ENCODE data around the gene PDHX.

PDHX gene

GRCh38 chr11:35035894-35036408, 119.5 kb downstream of the PDHX start:
- no peaks in the 10 kb centered on the region for H3K9me3 ChIP-seq (ENCODE audit: control insufficient read depth, low read length)
- H3K4me3 ChIP-seq (ENCODE audit: extremely low read depth, insufficient read depth, low read length, poor library complexity, severe bottlenecking), result no peak overlapping the region
- 80% methylated on average over 2 of the region's 3 CpGs; no CpG with 5 or more reads in 1 of the 2 experiments for WGBS, 2 experiments (ENCODE audit: insufficient coverage in 2 of 2)
- peaks cover 64% of the 10 kb centered on the region for H3K4me1 ChIP-seq (ENCODE audit: control insufficient read depth, insufficient read depth, low read length, poor library complexity, severe bottlenecking)
- H3K27ac ChIP-seq (ENCODE audit: low read depth, low read length, severe bottlenecking), result peak overlapping the region; percentile 71
- no peaks in the 10 kb centered on the region for H3K36me3 ChIP-seq (ENCODE audit: control insufficient read depth, insufficient read depth, low read length)

GRCh38 chr11:35036639-35037038, 120.2 kb downstream of the PDHX start:
- H3K36me3 ChIP-seq (ENCODE audit: control insufficient read depth, insufficient read depth, low read length), result no peaks in the 10 kb centered on the region
- H3K4me1 ChIP-seq (ENCODE audit: control insufficient read depth, insufficient read depth, low read length, poor library complexity, severe bottlenecking), result peaks cover 61% of the 10 kb centered on the region
- H3K27ac ChIP-seq (ENCODE audit: low read depth, low read length, severe bottlenecking), result peak overlapping the region; percentile 71
- no peak overlapping the region for H3K4me3 ChIP-seq (ENCODE audit: extremely low read depth, insufficient read depth, low read length, poor library complexity, severe bottlenecking)
- H3K9me3 ChIP-seq (ENCODE audit: control insufficient read depth, low read length), result no peaks in the 10 kb centered on the region
- 79 to 91% methylated on average over 3 of the region's 3 CpGs for WGBS, 2 experiments (ENCODE audit: insufficient coverage in 2 of 2)

GRCh38 chr11:35038211-35038928, 122.0 kb downstream of the PDHX start:
- 91 to 100% methylated on average over 1 to 4 of the region's 5 CpGs for WGBS, 2 experiments (ENCODE audit: insufficient coverage in 2 of 2)
- Histone ChIP-seq H3K36me3 (ENCODE audit: control insufficient read depth, insufficient read depth, low read length) (no peaks in the 10 kb centered on the region), H3K27ac (ENCODE audit: low read depth, low read length, severe bottlenecking) (no peak overlapping the region), H3K4me1 (ENCODE audit: control insufficient read depth, insufficient read depth, low read length, poor library complexity, severe bottlenecking) (peaks cover 43% of the 10 kb centered on the region), H3K9me3 (ENCODE audit: control insufficient read depth, low read length) (no peaks in the 10 kb centered on the region), H3K4me3 (ENCODE audit: extremely low read depth, insufficient read depth, low read length, poor library complexity, severe bottlenecking) (no peak overlapping the region)

GRCh38 chr11:35039076-35039475, 122.7 kb downstream of the PDHX start:
- WGBS, 2 experiments (ENCODE audit: insufficient coverage in 2 of 2), result 82 to 100% methylated on average over 1 of the region's 3 CpGs
- Histone ChIP-seq H3K9me3 (ENCODE audit: control insufficient read depth, low read length) (no peaks in the 10 kb centered on the region), H3K27ac (ENCODE audit: low read depth, low read length, severe bottlenecking) (no peak overlapping the region)

GRCh38 chr11:35040221-35040942, 124.0 kb downstream of the PDHX start:
- H3K4me3 ChIP-seq (ENCODE audit: extremely low read depth, insufficient read depth, low read length, poor library complexity, severe bottlenecking), result no peak overlapping the region
- H3K27ac ChIP-seq (ENCODE audit: low read depth, low read length, severe bottlenecking), result peak overlapping the region; percentile 7
- H3K9me3 ChIP-seq (ENCODE audit: control insufficient read depth, low read length), result no peaks in the 10 kb centered on the region
- 93 to 97% methylated on average over 10 of the region's 12 CpGs for WGBS, 2 experiments (ENCODE audit: insufficient coverage in 2 of 2)
- H3K4me1 ChIP-seq (ENCODE audit: control insufficient read depth, insufficient read depth, low read length, poor library complexity, severe bottlenecking), result peaks cover 38% of the 10 kb centered on the region
- no peaks in the 10 kb centered on the region for H3K36me3 ChIP-seq (ENCODE audit: control insufficient read depth, insufficient read depth, low read length)

More at GRCh38 chr11:35039076-35039475, 122.7 kb downstream of the PDHX start:
- Histone ChIP-seq H3K36me3 (ENCODE audit: control insufficient read depth, insufficient read depth, low read length) (no peaks in the 10 kb centered on the region), H3K4me1 (ENCODE audit: control insufficient read depth, insufficient read depth, low read length, poor library complexity, severe bottlenecking) (peaks cover 41% of the 10 kb centered on the region), H3K4me3 (ENCODE audit: extremely low read depth, insufficient read depth, low read length, poor library complexity, severe bottlenecking) (no peak overlapping the region)

GRCh38 chr11:35041070-35041554, 124.7 kb downstream of the PDHX start:
- no peak overlapping the region for H3K27ac ChIP-seq (ENCODE audit: low read depth, low read length, severe bottlenecking)
- no CpG with 5 or more reads among the region's 4 CpGs for WGBS, 2 experiments (ENCODE audit: insufficient coverage in 2 of 2)
- no peak overlapping the region for H3K4me3 ChIP-seq (ENCODE audit: extremely low read depth, insufficient read depth, low read length, poor library complexity, severe bottlenecking)
- no peaks in the 10 kb centered on the region for H3K9me3 ChIP-seq (ENCODE audit: control insufficient read depth, low read length)
- peaks cover 31% of the 10 kb centered on the region for H3K4me1 ChIP-seq (ENCODE audit: control insufficient read depth, insufficient read depth, low read length, poor library complexity, severe bottlenecking)
- H3K36me3 ChIP-seq (ENCODE audit: control insufficient read depth, insufficient read depth, low read length), result no peaks in the 10 kb centered on the region

- Histone ChIP-seq H3K4me3 (ENCODE audit: extremely low read depth, insufficient read depth, low read length, poor library complexity, severe bottlenecking) (no peak overlapping the region), H3K27ac (ENCODE audit: low read depth, low read length, severe bottlenecking) (no peak overlapping the region), H3K4me1 (ENCODE audit: control insufficient read depth, insufficient read depth, low read length, poor library complexity, severe bottlenecking) (peaks cover 25% of the 10 kb centered on the region), H3K9me3 (ENCODE audit: control insufficient read depth, low read length) (no peaks in the 10 kb centered on the region), H3K36me3 (ENCODE audit: control insufficient read depth, insufficient read depth, low read length) (no peaks in the 10 kb centered on the region)
Observed at GRCh38 chr11:35042224-35042623, 125.8 kb downstream of the PDHX start.

GRCh38 chr11:35042913-35043312, 126.5 kb downstream of the PDHX start:
- Histone ChIP-seq H3K36me3 (ENCODE audit: control insufficient read depth, insufficient read depth, low read length) (no peaks in the 10 kb centered on the region), H3K9me3 (ENCODE audit: control insufficient read depth, low read length) (no peaks in the 10 kb centered on the region), H3K4me3 (ENCODE audit: extremely low read depth, insufficient read depth, low read length, poor library complexity, severe bottlenecking) (no peak overlapping the region), H3K27ac (ENCODE audit: low read depth, low read length, severe bottlenecking) (no peak overlapping the region), H3K4me1 (ENCODE audit: control insufficient read depth, insufficient read depth, low read length, poor library complexity, severe bottlenecking) (peaks cover 22% of the 10 kb centered on the region)
- no CpG with 5 or more reads among the region's 3 CpGs for WGBS, 2 experiments (ENCODE audit: insufficient coverage in 2 of 2)

- Histone ChIP-seq H3K36me3 (ENCODE audit: control insufficient read depth, insufficient read depth, low read length) (no peaks in the 10 kb centered on the region), H3K4me3 (ENCODE audit: extremely low read depth, insufficient read depth, low read length, poor library complexity, severe bottlenecking) (no peak overlapping the region), H3K9me3 (ENCODE audit: control insufficient read depth, low read length) (peaks cover 3% of the 10 kb centered on the region), H3K27ac (ENCODE audit: low read depth, low read length, severe bottlenecking) (no peak overlapping the region), H3K4me1 (ENCODE audit: control insufficient read depth, insufficient read depth, low read length, poor library complexity, severe bottlenecking) (peaks cover 13% of the 10 kb centered on the region)
- WGBS, 2 experiments (ENCODE audit: insufficient coverage in 2 of 2), result no CpG with 5 or more reads among the region's 1 CpG
Observed at GRCh38 chr11:35043936-35044335, 127.5 kb downstream of the PDHX start.

GRCh38 chr11:35045236-35045820, 128.9 kb downstream of the PDHX start:
- Histone ChIP-seq H3K27ac (ENCODE audit: low read depth, low read length, severe bottlenecking) (no peak overlapping the region), H3K36me3 (ENCODE audit: control insufficient read depth, insufficient read depth, low read length) (no peaks in the 10 kb centered on the region), H3K9me3 (ENCODE audit: control insufficient read depth, low read length) (peaks cover 3% of the 10 kb centered on the region), H3K4me1 (ENCODE audit: control insufficient read depth, insufficient read depth, low read length, poor library complexity, severe bottlenecking) (peaks cover 6% of the 10 kb centered on the region), H3K4me3 (ENCODE audit: extremely low read depth, insufficient read depth, low read length, poor library complexity, severe bottlenecking) (no peak overlapping the region)
- 95 to 97% methylated on average over 7 to 8 of the region's 8 CpGs for WGBS, 2 experiments (ENCODE audit: insufficient coverage in 2 of 2)
